GM21526 (cell line): ENCODE measurements around the gene PHYHIPL.

Source experiments
- ATAC-seq: cut with Tn5 transposase; IDR thresholded peaks from one replicate; pipeline ENCODE4 v1.9.1; 2021; ENCODE audit warnings: moderate library complexity; ENCODE audit not compliant: unreplicated experiment, low FRiP score

PHYHIPL gene

DNA sequence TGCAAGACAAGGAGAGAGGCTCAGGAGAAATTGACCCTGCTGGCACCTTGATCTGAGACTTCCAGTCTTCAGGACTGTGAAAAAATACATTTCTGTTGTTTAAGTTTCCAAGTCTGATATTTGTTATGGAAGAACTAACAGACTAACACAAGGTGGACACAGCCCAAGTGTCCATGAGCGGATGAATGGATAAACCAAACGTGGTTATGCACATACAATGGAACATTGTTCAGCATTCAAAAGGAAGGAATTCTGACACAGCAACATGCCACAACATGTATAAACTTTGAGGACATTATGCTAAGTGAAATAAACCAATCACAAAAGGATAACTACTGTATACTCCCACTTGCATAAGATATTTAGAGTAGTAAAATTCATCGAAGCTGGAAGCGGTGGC is 109.4 kb downstream of the PHYHIPL start:
- ATAC-seq = no peak

DNA sequence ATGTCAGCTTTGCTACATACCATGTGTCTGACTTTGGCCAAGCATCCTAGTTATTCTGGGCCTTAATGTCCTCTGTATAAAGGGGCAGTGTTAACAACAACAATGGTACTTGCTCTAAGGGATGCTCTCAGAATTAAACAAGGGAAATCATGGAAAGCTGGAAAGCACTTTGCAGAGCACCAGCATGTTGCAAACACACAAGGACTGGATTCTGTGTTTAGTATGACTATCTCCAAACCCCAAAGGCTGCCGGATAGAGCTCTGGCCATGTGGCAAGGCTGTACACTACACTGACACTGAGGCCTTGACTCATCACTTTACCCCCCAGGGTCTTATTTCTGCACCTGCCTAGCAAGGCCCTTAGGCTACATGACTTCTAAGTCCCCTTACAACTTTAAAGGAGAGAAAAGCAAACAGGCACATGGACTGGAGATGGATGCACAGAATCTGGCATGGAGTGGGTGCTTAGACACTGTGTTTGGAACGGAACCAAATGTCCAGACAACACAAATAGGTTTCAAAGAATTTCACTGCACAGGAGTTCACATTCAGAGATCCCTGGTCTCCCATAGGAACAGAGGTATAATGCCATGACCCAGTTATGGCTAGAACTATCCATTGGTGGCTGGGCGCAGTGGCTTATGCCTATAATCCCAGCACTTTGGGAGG is 111.3 kb downstream of the PHYHIPL start:
- ATAC-seq = no peak

DNA sequence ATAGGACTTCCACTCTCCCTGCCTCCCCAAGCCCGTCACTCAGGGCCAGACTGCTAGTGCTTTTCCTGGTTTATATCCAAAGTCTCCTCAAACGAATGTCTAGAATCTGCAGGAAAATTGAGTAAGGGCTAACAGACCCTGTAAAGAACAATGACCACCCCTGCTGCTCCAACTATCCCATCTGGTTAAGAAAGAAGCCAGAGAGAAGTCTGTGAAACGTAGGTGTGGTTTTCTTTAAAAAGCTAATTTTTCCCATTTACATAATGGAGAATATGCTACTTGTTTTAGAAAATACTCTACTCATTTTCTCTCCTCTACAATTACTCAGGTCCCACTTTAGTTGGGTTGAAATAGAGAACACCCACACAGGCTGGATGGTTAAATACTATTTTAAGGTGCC is 113.4 kb downstream of the PHYHIPL start:
- no peak for ATAC-seq

DNA sequence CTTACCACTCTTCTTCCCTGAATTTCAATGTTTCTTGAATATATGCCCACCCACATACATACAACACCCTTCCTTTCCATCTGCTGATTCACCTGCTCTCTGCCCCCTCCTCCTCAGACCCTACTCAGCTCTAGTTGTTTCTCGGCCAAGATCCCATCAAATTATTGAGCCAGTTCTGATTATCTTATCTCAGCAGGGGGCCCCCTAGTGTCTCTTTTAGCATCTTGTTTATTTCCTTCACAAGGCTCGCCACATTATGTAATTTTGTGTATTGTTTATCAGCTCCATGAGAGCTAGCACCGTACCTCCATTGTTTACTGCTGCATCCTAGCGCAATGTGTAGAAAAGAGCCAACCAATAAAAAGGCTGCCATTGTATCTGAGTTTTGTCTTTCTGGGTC is 114.0 kb downstream of the PHYHIPL start:
- no peak for ATAC-seq
